HG02981 (cell line): ENCODE data around the gene MAML3.

Experiments
- ATAC-seq: cut with Tn5 transposase; IDR thresholded peaks from one replicate; pipeline ENCODE4 v1.9.1; 2021; ENCODE audit warnings: mild to moderate bottlenecking, moderate library complexity; ENCODE audit not compliant: unreplicated experiment

Gene MAML3

DNA sequence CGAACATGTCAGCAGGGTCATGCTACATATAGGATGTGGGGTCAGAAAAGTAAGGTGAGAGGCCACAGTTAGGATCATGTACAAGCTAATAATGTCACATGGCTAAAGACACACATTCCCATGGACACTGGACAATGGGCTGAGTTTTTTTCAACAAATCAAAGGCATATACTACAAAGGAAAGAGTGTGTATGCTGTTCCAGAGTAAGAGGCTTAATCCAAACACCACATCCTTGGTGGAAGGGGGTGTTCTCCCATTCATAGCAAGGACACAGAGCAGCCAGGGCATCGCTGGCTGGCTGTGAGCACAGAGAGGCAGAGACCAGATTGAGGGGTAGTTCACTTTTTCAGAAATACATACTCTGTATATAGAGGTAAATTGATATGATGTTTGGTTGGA, 356.7 kb downstream of the MAML3 start:
- ATAC-seq = no peak

DNA sequence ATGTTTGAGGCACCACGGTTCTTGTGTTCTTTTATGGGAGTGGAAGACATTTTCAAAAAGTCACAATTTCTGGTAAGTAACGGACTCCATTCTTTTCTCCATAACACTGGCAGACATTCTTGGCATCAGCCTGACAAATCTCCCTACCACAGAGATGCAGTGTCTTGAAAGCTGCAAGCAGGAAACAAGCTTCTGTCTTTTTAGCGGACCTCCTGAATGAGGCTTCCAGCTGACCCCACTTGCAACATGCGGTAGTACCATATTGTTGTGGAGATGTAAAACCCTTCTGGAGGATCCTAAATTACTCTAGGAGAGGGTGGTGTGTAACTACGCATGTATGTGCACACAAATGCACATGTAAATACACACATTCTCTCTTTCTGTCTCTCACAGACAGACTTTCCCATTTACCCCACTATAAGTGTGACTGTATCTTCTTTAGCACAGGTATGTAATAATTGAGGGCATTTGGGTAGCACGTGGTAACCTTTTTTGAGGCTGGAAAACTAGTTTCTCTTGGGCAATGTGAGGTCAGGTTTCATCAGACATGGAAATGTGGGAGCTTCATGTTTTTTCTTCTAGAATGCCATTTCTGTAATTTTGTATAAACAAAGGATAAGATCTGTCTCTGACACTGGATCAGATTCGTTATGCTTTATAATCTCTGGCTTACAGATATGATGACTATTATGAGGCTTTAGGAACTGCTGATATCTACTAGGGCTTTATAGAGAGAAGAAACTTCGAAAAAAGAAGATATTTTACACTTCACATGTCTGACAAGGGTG, 358.3 kb downstream of the MAML3 start:
- no peak for ATAC-seq

DNA sequence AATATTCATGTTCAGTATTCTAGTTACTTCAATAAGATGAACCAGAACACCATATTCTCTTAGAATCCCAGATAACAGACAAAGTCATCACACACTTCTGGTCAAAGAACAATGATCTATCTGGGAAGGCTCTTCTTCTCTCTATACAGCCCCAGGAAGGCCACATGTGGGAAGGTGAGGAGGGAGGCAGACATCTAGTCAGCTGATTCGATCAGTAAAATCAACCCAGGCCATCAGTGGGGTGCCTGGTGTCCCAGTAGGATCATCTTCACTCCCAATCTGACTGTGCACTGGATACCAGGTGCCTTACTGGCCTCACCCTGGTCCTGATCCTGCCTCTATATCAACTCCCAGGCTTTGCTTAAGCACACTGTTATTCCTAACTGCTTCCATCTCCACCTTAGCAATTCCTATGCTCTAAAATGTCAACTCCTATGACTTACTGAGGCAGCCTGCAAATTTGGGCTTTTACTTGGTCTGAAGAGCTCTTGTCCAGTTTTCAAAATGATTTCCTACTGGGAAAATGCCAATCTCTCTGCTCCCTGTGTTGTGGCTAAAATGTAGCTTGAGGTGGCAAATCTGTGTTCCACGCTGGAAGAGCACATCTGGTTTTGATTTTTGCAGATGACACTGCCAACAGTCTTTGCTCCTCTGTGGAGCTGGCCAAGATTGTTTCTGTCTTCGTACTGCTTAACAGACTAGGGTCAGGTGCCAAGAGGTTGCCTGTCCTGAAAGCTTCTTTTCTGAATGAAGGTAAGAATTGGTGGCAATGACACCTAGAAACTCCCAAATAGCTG, 359.6 kb downstream of the MAML3 start:
- ATAC-seq = no peak

DNA sequence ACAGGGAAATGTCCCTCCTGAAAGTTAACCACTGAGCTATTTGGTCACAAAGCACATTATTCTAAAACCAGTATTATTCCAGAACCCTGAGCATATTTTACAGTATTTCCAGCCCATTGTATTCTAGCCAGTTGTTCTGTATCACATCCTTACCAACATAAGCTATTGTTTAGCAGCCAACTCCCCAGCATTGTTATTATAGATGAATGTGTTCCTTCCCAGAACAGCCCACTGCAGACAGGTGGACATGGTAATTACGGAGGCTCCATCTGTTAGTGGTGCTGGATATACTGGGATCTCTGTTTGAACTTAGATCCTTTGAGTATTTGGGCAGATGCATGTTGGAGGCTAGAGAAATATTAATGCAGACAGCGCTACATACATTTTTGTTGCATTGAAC, 362.3 kb downstream of the MAML3 start:
- no peak for ATAC-seq

DNA sequence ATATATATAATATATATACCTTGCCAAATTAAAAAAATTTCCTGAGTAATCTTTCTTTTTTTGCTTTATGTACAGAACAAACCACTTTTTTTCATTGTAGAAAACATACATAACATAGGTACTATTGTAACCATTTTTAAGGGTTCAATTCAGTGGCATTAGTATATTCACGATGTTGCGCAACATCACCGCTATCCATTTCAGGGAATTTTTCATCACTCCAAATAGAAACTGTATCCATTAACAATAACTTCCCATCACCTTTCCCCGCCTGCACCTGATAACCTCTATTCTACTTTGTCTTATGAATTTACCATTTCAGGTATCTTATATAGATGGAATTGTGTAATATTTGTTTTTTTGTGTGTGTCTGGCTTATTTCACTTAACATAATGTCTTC, 363.7 kb downstream of the MAML3 start:
- ATAC-seq = no peak

DNA sequence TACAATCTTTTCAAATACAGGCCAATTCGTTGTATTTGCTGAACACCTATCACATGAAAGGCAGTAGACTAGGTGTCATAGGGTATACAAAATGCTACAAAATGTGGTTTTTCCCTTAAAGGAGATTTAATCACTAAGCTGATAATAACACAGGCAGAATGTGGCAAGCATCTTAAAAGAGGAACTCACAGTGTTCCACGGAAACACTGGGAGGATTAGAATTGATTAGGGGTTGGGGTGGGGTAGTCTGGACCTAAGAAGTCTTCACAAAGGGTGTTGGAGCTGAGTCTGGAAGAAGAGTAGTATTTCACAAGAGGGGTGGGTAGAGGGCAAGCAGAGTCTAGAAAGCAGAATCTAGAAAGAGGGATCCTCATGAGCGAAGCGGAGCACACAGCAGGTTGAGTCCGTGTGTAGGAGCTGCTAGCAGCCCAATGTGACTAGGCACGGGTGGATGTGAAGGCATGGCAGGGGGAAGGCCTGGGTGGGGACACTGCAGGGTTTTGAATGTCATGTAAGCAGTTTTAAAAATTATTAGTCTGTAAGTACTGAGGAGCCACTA, 364.8 kb downstream of the MAML3 start:
- no peak for ATAC-seq

DNA sequence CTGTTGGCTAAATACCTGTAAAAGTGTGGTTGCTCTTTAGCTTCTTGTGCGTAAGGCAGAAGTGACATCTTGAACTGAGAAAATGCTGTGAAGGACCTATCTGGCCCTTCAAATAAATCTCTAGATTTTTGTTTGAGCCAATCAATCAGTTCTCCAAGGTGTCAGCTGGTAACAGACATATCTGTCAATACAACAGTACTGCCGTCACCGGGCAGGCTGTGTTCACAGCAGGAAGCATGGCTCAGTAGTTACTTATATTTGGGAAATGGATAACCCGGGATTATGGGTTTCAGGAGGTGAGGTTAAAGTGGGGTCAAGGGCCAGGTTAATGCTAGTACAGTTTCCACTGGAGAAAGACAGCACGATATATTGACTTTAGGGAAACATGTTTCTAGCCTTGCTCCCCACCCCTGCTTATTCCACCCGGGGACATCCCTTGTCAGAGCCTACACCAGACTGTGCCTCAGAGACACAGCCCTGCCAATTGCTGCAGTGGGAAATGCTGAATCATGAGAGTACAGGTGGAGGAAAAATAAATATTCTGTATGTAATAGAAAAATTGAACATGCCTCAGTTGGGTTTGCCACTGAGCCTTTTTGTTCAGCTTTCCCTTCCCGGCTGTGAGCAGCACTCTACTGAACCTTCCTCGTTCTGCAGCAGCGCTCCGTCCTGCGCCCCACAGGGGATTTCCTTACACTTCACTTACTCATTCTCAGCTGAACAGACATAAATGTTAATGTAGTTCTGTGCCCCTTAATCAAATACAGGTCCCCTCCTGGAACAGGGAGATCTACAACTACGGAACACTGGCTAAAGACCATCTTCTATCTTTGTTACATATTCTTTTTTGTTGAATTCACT, 367.3 kb downstream of the MAML3 start:
- no peak for ATAC-seq

DNA sequence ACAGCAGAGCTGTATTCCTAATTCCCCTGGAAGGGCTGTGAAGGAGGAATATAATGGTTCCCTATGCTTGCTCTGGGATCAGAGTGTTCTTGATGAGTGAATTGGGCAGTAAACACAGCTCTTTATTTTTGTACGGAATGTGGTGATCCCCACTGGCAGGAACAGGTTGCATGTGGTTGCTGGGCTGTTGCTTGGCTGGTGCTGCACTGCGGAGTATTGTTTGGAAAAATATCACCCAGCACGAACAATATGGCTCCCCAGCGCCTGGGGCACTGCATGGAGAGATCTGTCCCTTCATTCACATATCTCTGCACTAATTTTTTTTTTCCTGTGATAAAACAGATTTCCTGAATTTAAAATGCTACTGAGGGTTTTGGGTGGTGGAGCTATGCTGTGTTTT, 368.6 kb downstream of the MAML3 start:
- no peak for ATAC-seq

DNA sequence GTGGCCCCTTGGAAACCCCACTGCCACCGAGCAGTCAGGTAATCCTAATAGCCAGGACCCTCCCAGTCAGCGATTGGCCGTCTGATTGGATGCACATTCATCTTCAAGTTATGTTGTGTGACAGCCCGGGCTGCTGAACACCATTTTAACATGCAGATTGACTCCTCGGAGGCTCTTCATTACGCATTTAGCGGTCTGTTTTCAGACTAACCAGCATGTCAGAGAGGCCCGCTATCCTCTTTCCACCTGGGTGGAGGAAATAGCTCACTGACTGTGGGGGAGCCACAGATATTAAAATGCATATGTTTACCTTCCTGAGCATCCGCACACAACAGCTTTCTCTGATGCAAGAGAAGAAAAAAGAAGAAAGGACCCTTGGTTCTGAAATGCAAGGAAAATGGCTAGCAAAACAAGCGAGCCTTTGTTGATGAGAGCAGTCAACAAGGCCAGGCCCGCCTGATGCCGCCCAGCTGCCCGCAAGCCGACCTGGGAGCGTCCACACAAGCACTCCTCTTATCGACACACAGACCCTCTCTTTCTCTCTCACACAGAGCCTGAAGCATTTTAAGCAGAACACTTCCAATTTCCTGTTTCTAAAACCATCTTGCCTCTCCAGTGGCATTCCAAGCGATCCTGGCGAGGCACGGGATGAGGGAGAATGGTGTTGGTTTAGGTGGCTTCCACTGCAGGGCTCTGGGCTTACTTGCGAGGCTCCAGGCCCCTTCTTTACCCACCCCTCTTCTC, 370.1 kb downstream of the MAML3 start:
- ATAC-seq = no peak

DNA sequence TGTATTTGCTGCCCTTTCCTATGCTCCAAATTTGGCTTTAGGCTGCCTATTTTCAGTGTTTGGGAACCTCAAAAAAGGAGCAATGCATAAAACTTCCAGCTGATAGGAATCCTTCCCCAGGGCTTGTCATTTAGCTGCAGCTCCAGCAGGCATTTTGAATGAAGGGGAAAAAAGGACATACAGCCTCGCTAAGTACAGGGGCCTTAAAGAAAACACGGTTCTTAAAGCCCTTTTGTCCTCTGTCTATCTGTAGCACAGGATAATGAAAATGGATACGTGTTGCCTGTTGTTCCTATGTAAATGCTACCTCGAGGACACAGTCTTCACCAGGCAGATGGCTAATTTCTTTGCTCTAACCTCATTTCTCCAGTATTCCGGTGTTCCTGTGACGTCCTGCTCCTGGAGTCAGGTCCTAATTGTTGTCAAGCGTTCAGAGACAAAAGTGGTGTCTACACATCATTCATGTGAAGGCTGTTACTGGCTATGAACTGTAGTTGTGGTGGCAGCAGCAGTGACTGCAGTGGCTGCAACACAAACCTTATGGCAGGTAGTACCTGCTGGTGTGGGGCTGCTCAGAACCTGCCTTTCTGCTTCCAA, 371.0 kb downstream of the MAML3 start:
- ATAC-seq = no peak

DNA sequence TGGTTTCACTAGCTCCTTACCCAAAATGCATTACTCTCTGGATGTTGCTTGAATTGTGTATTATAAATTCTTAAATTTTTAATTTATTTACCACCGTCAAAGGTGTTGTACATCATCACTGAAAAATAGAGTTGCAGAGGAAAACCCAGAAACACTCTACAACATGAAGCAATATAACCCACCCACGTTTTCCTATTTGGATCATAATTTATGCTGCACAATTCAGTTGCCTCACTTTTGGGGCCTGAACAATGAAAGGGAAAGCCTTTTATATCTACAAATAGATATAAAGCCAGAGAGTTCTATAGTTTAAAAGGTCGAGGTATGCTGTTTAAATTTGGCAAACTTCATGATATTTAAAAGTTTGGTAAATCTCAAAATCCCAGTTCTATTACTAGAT, 372.9 kb downstream of the MAML3 start:
- no peak for ATAC-seq

DNA sequence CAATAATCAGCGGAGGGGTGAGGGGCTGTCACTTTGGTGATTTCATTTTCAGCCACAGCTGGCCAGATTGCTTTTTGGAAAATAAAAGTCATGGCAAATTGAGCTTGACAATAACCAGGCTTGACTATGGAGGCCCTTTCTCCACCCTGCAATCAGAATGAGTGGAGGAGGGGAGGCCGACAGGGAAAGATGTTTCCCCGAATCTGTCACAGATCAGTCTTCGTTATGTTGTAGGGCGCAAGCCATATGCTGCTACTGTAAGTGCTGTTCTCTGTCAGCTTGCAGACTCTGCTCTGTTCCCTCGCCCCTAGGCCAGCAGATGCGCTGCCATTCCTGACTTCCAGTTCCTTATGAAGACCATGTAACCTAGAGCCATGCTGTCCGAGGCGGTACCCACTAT, 374.3 kb downstream of the MAML3 start:
- no peak for ATAC-seq

DNA sequence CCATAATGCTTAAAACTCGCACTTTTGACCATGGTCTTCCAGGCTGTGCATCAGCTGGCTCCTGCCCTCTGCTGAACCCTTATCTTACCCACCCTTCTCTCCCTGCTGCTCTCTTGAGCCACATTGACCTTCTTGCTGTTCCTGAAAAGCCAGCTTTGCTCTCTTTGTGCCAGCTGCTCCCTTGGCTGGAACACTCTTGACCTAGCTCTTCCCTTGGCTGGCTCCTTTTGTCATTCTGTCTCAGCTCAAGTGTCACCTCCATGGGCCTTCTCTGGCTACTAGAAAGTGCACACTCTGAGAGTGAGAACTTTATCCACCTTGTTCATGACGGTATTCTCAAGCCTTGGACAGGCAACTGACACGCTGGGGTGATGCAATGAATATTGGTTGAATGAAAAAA, 376.2 kb downstream of the MAML3 start:
- no peak for ATAC-seq

DNA sequence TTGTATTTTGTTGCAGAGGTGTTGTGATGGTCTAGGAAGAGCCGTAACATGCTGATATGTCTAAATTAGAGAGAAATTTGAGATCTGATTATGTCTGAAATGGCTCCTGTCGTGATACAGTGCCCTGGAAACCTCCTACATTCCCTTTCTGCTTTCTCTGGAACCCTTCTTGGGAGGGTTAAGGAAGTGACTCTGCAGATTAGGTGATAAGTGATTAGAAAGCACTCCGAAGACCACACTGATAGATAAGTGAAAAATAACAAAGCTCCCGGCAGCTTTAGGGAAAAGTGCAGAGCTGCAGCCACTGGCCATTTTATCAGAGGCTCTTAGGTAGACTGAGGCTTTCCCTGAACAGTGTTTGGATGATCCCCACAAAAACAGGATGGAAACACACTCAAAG, 377.7 kb downstream of the MAML3 start:
- no peak for ATAC-seq

DNA sequence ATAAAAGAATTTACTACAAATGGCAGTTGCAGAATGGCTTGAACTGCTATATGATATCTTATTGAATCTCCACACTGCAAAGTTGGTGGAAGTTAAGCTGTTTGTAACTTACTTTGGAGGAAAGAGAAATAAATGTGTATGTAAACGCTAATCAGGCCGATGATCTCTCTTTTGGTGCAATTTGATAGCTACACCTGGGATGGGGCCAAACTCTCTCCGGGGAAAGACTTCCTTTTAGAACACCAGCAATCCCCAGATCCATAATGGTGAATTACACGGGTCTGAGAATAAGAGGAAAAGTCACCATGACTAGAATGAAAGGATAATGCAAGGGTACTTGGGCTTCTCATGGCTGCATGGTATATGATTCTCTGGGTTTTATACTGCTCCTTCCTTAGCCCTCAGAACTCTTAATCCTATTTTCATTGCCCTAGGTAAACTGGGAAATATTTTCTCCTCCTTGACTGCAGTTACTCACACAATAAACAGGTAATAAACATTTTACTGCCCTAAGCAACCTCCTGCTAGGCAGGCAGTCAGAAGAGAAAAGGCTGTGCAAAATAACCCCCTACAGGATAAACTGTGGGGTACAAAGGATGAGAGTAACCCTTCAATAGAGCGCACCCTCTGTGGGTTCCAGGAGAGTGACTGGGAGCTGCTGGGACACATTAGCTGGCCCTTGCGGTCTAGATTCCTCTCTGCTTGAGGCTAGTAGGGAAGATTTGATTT, 379.1 kb downstream of the MAML3 start:
- ATAC-seq = no peak

DNA sequence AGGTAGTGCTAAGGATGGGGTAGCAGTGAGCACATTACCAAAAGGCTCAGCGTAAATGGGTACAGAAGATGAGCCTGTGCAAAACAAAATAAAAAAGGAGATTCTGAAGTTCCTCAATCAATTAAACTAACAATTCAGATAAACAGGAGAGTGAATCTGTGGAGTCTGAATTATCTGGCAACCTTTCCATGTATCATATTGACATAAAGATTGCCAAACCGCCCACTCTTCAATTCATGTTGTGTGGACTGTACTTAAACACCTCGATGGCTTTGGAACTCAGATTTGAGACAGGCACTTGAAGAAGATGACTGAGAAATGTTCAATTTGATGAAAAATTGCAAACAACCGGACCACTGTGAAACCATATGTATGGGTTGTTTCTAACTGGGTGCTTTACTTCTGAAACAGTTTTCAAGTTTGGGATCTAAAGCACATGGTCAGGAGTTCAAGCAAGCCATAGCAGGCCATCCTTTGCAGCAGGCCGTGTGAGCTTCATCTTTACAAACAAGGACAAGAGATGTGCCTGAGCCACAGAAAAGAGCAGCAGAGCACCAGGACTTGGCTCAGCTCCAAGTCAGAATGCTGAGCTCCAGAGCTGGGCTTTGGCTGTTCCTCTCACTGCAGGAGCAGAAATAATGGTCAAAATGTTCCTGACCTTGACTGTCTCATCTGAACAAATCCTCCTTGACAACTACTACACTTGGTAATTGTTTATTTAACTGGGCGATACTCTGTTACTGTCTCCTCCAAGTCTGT, 380.2 kb downstream of the MAML3 start:
- ATAC-seq = no peak

DNA sequence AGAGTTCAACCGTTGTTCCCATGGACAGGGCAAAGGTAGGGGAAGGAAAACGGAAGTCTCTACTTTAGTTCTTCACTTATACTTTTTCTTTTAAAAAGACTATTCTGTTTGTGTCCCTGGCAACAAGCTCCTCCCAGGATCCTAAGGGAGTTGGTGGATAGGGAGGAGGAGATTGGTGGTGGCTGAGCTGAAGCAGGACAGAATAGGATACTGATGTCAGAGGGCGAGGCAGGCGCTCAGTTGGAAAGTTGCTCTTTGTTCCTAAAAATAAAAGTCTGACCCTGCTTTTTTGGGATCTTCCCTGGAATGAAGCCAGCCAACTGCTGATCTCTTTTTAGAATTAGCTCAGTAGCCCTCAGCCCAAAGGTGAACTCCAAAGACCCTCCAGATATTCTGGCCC, 383.6 kb downstream of the MAML3 start:
- no peak for ATAC-seq

DNA sequence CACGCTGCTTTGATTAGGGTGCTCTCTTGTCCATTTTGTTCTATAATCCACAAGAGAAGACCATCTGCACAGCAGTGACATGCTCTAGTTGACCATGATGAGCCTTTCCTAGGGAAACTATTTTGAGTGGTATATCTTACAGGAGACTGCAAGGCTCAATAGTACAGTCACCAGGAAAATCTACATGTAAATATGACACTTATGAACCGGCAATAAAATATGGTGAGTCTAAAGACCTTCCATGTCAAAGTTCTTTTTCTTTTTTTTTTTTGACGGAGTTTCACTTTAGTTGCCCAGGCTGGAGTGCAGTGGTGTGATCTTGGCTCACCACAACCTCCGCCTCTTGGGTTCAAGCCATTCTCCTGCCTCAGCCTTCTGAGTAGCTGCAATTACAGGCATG, 384.6 kb downstream of the MAML3 start:
- no peak for ATAC-seq

DNA sequence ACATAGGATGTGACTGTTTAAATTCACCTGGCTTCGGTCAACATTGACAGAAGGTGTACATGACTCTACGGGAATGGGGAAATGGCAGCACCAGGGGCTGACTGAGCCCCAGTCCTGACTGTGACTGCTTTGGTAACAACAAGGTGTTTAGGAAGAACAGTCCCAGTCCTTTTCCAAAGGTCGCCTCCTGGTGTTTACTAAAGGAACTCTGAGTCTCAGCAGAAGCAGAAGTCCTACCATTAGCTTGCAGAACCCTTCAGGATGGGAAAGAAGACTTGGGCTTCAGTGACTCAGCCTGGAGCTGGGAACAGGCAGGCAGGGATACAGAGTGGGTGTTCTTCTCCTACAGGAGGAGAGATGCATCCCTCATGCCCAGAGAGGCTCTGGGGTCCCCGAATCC, 385.1 kb downstream of the MAML3 start:
- ATAC-seq = no peak
